ENCODE results near the gene NPIPB2.
A peak's percentile ranks its signal among the peaks of the same experiment; 100 is the strongest.

NPIPB2 gene

GRCh38 chr16:11907160-11907970, 34.5 kb downstream of the NPIPB2 start:
- no peak overlapping the region for H3K27ac Mint-ChIP-seq
- DNase-seq (no peak), ATAC-seq (replicated peaks) (no peak)
- peak overlapping the region in 1 of 2 donors; percentile 37 for H3K4me3 Mint-ChIP-seq
- H3K27me3 Mint-ChIP-seq = no peaks in the 10 kb centered on the region
- peaks cover 56% of the 10 kb centered on the region for H3K36me3 Mint-ChIP-seq (ENCODE audit: insufficient read depth)
- peaks cover 35 to 48% of the 10 kb centered on the region in 2 donors for H3K4me1 Mint-ChIP-seq (ENCODE audit: low read depth in 2 of 2)
- no peaks in the 10 kb centered on the region for H3K9me3 Mint-ChIP-seq

GRCh38 chr16:11903906-11904305, 37.9 kb downstream of the NPIPB2 start:
- Mint-ChIP-seq H3K27me3 (no peaks in the 10 kb centered on the region), H3K4me3 (no peak overlapping the region), H3K4me1 (ENCODE audit: low read depth in 2 of 2) (peaks cover 36 to 48% of the 10 kb centered on the region in 2 donors), H3K9me3 (no peaks in the 10 kb centered on the region), H3K27ac (peak overlapping the region in 1 of 2 donors; percentile 35), H3K36me3 (ENCODE audit: insufficient read depth) (peaks cover 48% of the 10 kb centered on the region)
- DNase-seq (no peak), ATAC-seq (replicated peaks) (no peak)

- peak; percentile 21 for ATAC-seq (replicated peaks)
- H3K4me3 Mint-ChIP-seq = no peak overlapping the region
- no peak for DNase-seq
- H3K4me1 Mint-ChIP-seq (ENCODE audit: low read depth in 2 of 2) = peaks cover 28 to 45% of the 10 kb centered on the region in 2 donors
- H3K27me3 Mint-ChIP-seq = no peaks in the 10 kb centered on the region
- H3K9me3 Mint-ChIP-seq = no peaks in the 10 kb centered on the region
- H3K27ac Mint-ChIP-seq = peak overlapping the region in 1 of 2 donors; percentile 65
- peaks cover 48% of the 10 kb centered on the region for H3K36me3 Mint-ChIP-seq (ENCODE audit: insufficient read depth)
These were observed 40.8 kb downstream of the NPIPB2 start for GRCh38 chr16:11901091-11901490.

- ATAC-seq (replicated peaks) = no peak
- Mint-ChIP-seq H3K36me3 (ENCODE audit: insufficient read depth) (peaks cover 65% of the 10 kb centered on the region), H3K4me1 (ENCODE audit: low read depth in 2 of 2) (peaks cover 22 to 40% of the 10 kb centered on the region in 2 donors), H3K4me3 (no peak overlapping the region), H3K27ac (no peak overlapping the region), H3K27me3 (no peaks in the 10 kb centered on the region), H3K9me3 (no peaks in the 10 kb centered on the region)
- no peak for DNase-seq
These were observed 45.2 kb downstream of the NPIPB2 start for GRCh38 chr16:11896486-11897176.

- Mint-ChIP-seq H3K36me3 (ENCODE audit: insufficient read depth) (peaks cover 85% of the 10 kb centered on the region), H3K9me3 (no peaks in the 10 kb centered on the region), H3K4me3 (no peak overlapping the region), H3K27ac (no peak overlapping the region), H3K4me1 (ENCODE audit: low read depth in 2 of 2) (peaks cover 5 to 16% of the 10 kb centered on the region in 2 donors), H3K27me3 (no peaks in the 10 kb centered on the region)
- no peak for DNase-seq
- ATAC-seq (replicated peaks) = peak; percentile 41
These were observed 48.3 kb downstream of the NPIPB2 start for GRCh38 chr16:11893571-11893970.

- no peak for DNase-seq
- Mint-ChIP-seq H3K27ac (no peak overlapping the region), H3K4me1 (ENCODE audit: low read depth in 2 of 2) (peaks cover 2 to 9% of the 10 kb centered on the region in 2 donors), H3K9me3 (no peaks in the 10 kb centered on the region), H3K36me3 (ENCODE audit: insufficient read depth) (peaks cover 87% of the 10 kb centered on the region), H3K27me3 (no peaks in the 10 kb centered on the region), H3K4me3 (no peak overlapping the region)
- ATAC-seq (replicated peaks) = no peak
These were observed 49.1 kb downstream of the NPIPB2 start for GRCh38 chr16:11892761-11893160.

- Mint-ChIP-seq H3K27me3 (no peaks in the 10 kb centered on the region), H3K4me3 (no peak overlapping the region), H3K36me3 (ENCODE audit: insufficient read depth) (peaks cover 93% of the 10 kb centered on the region), H3K27ac (peak overlapping the region in 1 of 2 donors; percentile 28), H3K9me3 (no peaks in the 10 kb centered on the region), H3K4me1 (ENCODE audit: low read depth in 2 of 2) (peaks cover 2 to 5% of the 10 kb centered on the region in 2 donors)
- ATAC-seq (replicated peaks) = no peak
- no peak for DNase-seq
These were observed 51.4 kb downstream of the NPIPB2 start for GRCh38 chr16:11890231-11890965.

GRCh38 chr16:11886881-11887280, 55.0 kb downstream of the NPIPB2 start:
- no peak overlapping the region for H3K27ac Mint-ChIP-seq
- ATAC-seq (replicated peaks) (no peak), DNase-seq (no peak)
- no peaks in the 10 kb centered on the region for H3K4me1 Mint-ChIP-seq (ENCODE audit: low read depth in 2 of 2)
- peaks cover 96% of the 10 kb centered on the region for H3K36me3 Mint-ChIP-seq (ENCODE audit: insufficient read depth)
- H3K4me3 Mint-ChIP-seq = no peak overlapping the region
- H3K9me3 Mint-ChIP-seq = no peaks in the 10 kb centered on the region
- H3K27me3 Mint-ChIP-seq = no peaks in the 10 kb centered on the region

- Mint-ChIP-seq H3K27ac (no peak overlapping the region), H3K4me1 (ENCODE audit: low read depth in 2 of 2) (no peaks in the 10 kb centered on the region), H3K27me3 (no peaks in the 10 kb centered on the region), H3K4me3 (no peak overlapping the region), H3K36me3 (ENCODE audit: insufficient read depth) (peaks cover 98% of the 10 kb centered on the region), H3K9me3 (no peaks in the 10 kb centered on the region)
- ATAC-seq (replicated peaks) = no peak
- no peak for DNase-seq
These were observed 57.8 kb downstream of the NPIPB2 start for GRCh38 chr16:11884035-11884434.

GRCh38 chr16:11880007-11880406, 61.8 kb downstream of the NPIPB2 start:
- Mint-ChIP-seq H3K36me3 (ENCODE audit: insufficient read depth) (peaks cover 91% of the 10 kb centered on the region), H3K27me3 (no peaks in the 10 kb centered on the region), H3K9me3 (no peaks in the 10 kb centered on the region), H3K4me3 (no peak overlapping the region), H3K4me1 (ENCODE audit: low read depth in 2 of 2) (no peaks in the 10 kb centered on the region), H3K27ac (no peak overlapping the region)
- ATAC-seq (replicated peaks) (peak; percentile 32), DNase-seq (no peak)

- no peak overlapping the region for H3K27ac Mint-ChIP-seq
- peaks cover 88% of the 10 kb centered on the region for H3K36me3 Mint-ChIP-seq (ENCODE audit: insufficient read depth)
- H3K4me1 Mint-ChIP-seq (ENCODE audit: low read depth in 2 of 2) = no peaks in the 10 kb centered on the region
- no peak for ATAC-seq (replicated peaks)
- H3K4me3 Mint-ChIP-seq = no peak overlapping the region
- H3K9me3 Mint-ChIP-seq = no peaks in the 10 kb centered on the region
- no peak for DNase-seq
- H3K27me3 Mint-ChIP-seq = no peaks in the 10 kb centered on the region
These were observed 64.5 kb downstream of the NPIPB2 start for GRCh38 chr16:11877374-11877773.
